Progenitor cell of endocrine pancreas (in vitro differentiated cells): ENCODE results near the gene RHOBTB1. TPM values are rescaled to one million over a fixed set of nuclear protein-coding genes. Genes with fewer than 3 reads are reported as not detected.

Experiments used
- DNase-seq: peaks from one replicate; pipeline ENCODE4 v3.0.0; 2021; ENCODE audit warnings: low spot score; ENCODE audit not compliant: unreplicated experiment
- H3K27ac Mint-ChIP-seq: 2 replicates; pipeline ENCODE4 v1.8.0; 2021; ENCODE audit warnings: mild to moderate bottlenecking, moderate library complexity, mixed read lengths
- H3K27me3 Mint-ChIP-seq: 2 replicates; pipeline ENCODE4 v1.8.0; 2021; ENCODE audit warnings: mixed read lengths
- H3K36me3 Mint-ChIP-seq: 2 replicates; pipeline ENCODE4 v1.8.0; 2022; ENCODE audit warnings: mixed read lengths; ENCODE audit not compliant: insufficient read depth
- H3K4me1 Mint-ChIP-seq: 2 replicates; pipeline ENCODE4 v1.8.0; 2021; ENCODE audit warnings: low read depth, mixed read lengths
- H3K4me3 Mint-ChIP-seq: 2 replicates; pipeline ENCODE4 v1.8.0; 2021; ENCODE audit warnings: low read depth, mild to moderate bottlenecking, moderate library complexity, mixed read lengths
- H3K9me3 Mint-ChIP-seq: 2 replicates; pipeline ENCODE4 v1.8.0; 2021; ENCODE audit warnings: low read depth, mixed read lengths
- total RNA-seq: library from RNA; stranded (reverse); gene quantifications from 2 replicates; pipeline ENCODE4 v1.2.1, GENCODE V29; 2021
- TF ChIP-seq, protein P1 (sequence below): fragments of 200-600 bp; sonication (generic); IDR thresholded peaks from one replicate; pipeline ENCODE4 v1.5.0; 2021; ENCODE audit warnings: antibody characterized with exemption, mild to moderate bottlenecking; ENCODE audit not compliant: unreplicated experiment

RHOBTB1 gene
- total RNA-seq, 1 donor from 2014 or later = 21.7 TPM

DNA sequence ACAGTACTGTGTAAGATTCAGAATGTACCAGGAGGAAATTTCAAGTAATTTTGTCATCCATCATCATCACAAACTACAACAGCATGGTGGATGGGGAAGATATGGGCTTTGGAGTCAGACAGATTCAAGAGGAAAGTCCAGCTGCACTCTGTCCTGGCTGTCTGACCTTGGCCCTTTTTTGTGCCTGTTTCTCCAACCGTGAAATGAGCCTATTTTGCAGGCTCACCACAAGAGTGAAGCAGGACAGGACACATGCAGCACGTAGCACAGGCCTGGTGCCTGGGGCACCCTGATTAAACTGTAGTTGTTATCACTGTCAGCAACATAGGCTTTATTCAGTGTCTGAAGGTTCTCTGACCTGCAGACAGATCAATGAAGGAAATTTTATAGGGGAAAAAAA, 37.6 kb downstream of the RHOBTB1 start:
- TF ChIP-seq, protein P1, sequence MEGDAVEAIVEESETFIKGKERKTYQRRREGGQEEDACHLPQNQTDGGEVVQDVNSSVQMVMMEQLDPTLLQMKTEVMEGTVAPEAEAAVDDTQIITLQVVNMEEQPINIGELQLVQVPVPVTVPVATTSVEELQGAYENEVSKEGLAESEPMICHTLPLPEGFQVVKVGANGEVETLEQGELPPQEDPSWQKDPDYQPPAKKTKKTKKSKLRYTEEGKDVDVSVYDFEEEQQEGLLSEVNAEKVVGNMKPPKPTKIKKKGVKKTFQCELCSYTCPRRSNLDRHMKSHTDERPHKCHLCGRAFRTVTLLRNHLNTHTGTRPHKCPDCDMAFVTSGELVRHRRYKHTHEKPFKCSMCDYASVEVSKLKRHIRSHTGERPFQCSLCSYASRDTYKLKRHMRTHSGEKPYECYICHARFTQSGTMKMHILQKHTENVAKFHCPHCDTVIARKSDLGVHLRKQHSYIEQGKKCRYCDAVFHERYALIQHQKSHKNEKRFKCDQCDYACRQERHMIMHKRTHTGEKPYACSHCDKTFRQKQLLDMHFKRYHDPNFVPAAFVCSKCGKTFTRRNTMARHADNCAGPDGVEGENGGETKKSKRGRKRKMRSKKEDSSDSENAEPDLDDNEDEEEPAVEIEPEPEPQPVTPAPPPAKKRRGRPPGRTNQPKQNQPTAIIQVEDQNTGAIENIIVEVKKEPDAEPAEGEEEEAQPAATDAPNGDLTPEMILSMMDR = no peak
- Mint-ChIP-seq H3K4me1 (no peaks in the 10 kb centered on the region), H3K9me3 (peaks cover 15% of the 10 kb centered on the region), H3K4me3 (no peak overlapping the region), H3K27me3 (no peaks in the 10 kb centered on the region), H3K27ac (no peak overlapping the region), H3K36me3 (peaks cover 54% of the 10 kb centered on the region)
- no peak for DNase-seq

DNA sequence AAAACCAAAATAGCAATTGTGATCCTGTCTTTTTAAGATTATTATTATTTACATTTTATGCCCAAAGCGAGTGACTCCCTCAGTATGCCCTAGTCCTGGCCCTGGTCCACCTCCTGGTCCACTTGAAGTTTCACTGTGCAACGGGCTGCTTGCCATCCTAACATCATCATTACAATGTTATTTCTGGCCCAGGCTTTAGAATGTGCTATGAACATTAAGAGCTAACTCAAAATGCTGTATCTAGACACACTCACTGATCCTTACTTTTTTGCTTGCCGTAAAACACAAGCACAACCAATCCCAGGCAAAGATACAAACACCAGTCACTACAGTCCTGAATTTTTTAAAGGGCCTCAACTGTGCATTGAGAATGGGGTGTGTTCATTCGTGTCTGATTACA, 38.4 kb downstream of the RHOBTB1 start:
- Mint-ChIP-seq H3K36me3 (peaks cover 47% of the 10 kb centered on the region), H3K27me3 (no peaks in the 10 kb centered on the region), H3K4me1 (no peaks in the 10 kb centered on the region), H3K4me3 (no peak overlapping the region), H3K9me3 (peaks cover 15% of the 10 kb centered on the region), H3K27ac (no peak overlapping the region)
- no peak for DNase-seq
- TF ChIP-seq, protein P1 = no peak

DNA sequence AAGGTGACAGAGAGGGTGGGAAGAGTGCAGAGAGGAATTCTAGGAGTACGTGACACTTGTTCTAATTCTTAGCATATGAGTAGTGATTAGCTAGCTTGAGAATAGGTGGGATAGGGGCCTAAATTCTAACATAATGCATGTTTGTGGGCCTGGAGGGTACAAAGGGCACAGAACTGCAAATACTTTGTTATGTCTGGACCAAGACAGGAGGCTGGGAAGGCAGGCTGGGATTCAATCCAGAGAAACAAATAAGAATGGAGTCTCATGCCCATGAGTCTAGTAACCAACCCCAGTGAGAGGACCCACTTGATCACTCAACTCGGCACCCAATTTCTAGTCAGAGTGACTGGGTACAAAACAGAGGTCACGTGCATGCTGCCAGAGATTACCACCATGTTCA, 40.9 kb downstream of the RHOBTB1 start:
- TF ChIP-seq, protein P1 = no peak
- H3K9me3 Mint-ChIP-seq = peaks cover 15% of the 10 kb centered on the region
- H3K36me3 Mint-ChIP-seq = peaks cover 41% of the 10 kb centered on the region
- no peaks in the 10 kb centered on the region for H3K4me1 Mint-ChIP-seq
- DNase-seq = no peak
- H3K27me3 Mint-ChIP-seq = no peaks in the 10 kb centered on the region
- H3K27ac Mint-ChIP-seq = no peak overlapping the region
- H3K4me3 Mint-ChIP-seq = no peak overlapping the region

DNA sequence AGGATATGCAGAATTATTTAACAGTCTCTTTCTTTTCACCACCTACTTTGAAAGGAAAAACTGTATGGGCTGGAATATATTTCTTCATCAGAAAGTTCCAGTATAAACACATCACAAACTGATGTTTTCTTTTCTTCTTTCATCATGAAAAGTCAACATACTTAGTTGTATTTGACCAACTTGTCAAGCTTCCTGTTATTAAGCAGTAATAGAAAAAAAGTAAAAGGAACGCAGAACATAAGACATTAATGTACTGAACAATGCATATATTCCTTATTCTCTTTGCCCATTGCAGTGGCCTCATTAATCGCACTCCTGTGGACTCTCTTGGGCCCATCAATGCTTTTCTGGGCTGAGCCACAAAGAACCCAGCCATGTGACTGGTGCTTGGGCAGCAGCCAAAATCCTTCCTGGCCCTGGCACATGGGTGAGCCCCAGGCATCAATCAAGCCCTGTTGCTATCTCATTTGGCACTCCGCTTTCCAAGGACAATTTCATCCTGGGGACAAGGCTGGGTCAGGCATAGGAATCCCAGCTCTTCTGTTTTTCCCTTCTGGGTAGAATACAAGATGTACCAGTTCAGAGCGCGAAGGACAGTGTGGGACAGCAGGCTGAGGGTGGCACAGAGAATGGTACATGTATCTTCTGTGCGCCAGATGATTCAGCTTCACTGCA, 42.3 kb downstream of the RHOBTB1 start:
- TF ChIP-seq, protein P1 = no peak
- Mint-ChIP-seq H3K9me3 (peaks cover 6% of the 10 kb centered on the region), H3K36me3 (peaks cover 31% of the 10 kb centered on the region), H3K27me3 (no peaks in the 10 kb centered on the region), H3K4me3 (no peak overlapping the region), H3K4me1 (peaks cover 3% of the 10 kb centered on the region), H3K27ac (no peak overlapping the region)
- DNase-seq = no peak

DNA sequence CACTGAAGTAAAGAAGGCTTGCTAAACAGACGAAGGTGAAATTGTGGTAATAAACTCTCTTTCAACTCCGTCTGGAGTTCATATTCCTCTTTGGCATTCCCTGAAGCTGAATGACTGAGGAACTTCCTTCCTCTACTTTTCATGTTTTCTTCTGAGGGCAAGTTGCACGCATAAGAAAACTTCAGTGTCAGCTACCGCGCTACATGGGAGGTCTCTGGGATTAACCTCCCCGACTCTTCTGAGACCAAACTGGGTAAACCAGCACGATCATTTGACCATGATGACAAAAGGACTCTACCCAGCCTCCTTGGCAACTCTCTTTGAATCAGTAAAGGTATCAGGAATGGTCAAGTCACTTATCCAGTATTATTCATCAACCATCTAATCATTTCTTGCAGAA, 44.7 kb downstream of the RHOBTB1 start:
- Mint-ChIP-seq H3K9me3 (no peaks in the 10 kb centered on the region), H3K4me3 (no peak overlapping the region), H3K36me3 (peaks cover 17% of the 10 kb centered on the region), H3K4me1 (peaks cover 21% of the 10 kb centered on the region), H3K27ac (no peak overlapping the region), H3K27me3 (no peaks in the 10 kb centered on the region)
- DNase-seq = no peak
- TF ChIP-seq, protein P1 = no peak
